HG03066 (cell line): ENCODE results near the gene CMTM6.
"Not testable (repeated sequence)": the region's sequence is repeated elsewhere in the genome, so short reads cannot be mapped to it uniquely, and the experiment has no call there.

Source experiments
- ATAC-seq: cut with Tn5 transposase; IDR thresholded peaks from one replicate; pipeline ENCODE4 v1.9.1; 2021; ENCODE audit warnings: low read depth; ENCODE audit not compliant: unreplicated experiment

CMTM6 gene

GRCh38 chr3:32500231-32500630 lies 2.4 kb downstream of the CMTM6 start:
- ATAC-seq, result no peak

- ATAC-seq, result no peak
Measured at GRCh38 chr3:32499585-32499984, 3.1 kb downstream of the CMTM6 start.

- no peak for ATAC-seq
Measured at GRCh38 chr3:32498992-32499391, 3.7 kb downstream of the CMTM6 start.

GRCh38 chr3:32498252-32498651 lies 4.4 kb downstream of the CMTM6 start:
- ATAC-seq, result no peak

GRCh38 chr3:32495609-32496008 lies 7.0 kb downstream of the CMTM6 start:
- no peak for ATAC-seq

GRCh38 chr3:32495085-32495484 lies 7.6 kb downstream of the CMTM6 start:
- ATAC-seq, result no peak

GRCh38 chr3:32493437-32494414 lies 8.9 kb downstream of the CMTM6 start:
- ATAC-seq, result peak; percentile 87

- ATAC-seq, result no peak
Measured at GRCh38 chr3:32492684-32493436, 9.8 kb downstream of the CMTM6 start.

GRCh38 chr3:32488474-32489008 lies 14.1 kb downstream of the CMTM6 start:
- no peak for ATAC-seq

- no peak for ATAC-seq
Measured at GRCh38 chr3:32487781-32488473, 14.7 kb downstream of the CMTM6 start.

GRCh38 chr3:32484436-32484835 lies 18.2 kb downstream of the CMTM6 start:
- ATAC-seq, result no peak

- ATAC-seq, result no peak
Measured at GRCh38 chr3:32483772-32484171, 18.9 kb downstream of the CMTM6 start.

- no peak for ATAC-seq
Measured at GRCh38 chr3:32482693-32483092, 20.0 kb downstream of the CMTM6 start.

- ATAC-seq, result no peak
Measured at GRCh38 chr3:32481791-32482631, 20.6 kb downstream of the CMTM6 start.

GRCh38 chr3:32480604-32481003 lies 22.0 kb downstream of the CMTM6 start:
- ATAC-seq, result no peak

GRCh38 chr3:32474201-32474600 lies 28.5 kb downstream of the CMTM6 start:
- ATAC-seq, result no peak

- ATAC-seq, result not testable (repeated sequence)
Measured at GRCh38 chr3:32472151-32472550, 30.5 kb downstream of the CMTM6 start.

GRCh38 chr3:32471246-32471645 lies 31.4 kb downstream of the CMTM6 start:
- ATAC-seq, result no peak

GRCh38 chr3:32470362-32470761 lies 32.3 kb downstream of the CMTM6 start:
- no peak for ATAC-seq
